Measurements from ENCODE around the gene OR8B8.

GRCh38 chr11:124483422-124483821 lies 37.9 kb upstream of the OR8B8 start:
- no peak for TF ChIP-seq PRDM15 (CRISPR knock-in tag; IDR thresholded peaks at IDR 0.05)
- no peak for TF ChIP-seq ESRRA (CRISPR knock-in tag; IDR thresholded peaks at IDR 0.05; ENCODE audit: borderline replicate concordance)
- no peak for TF ChIP-seq USF1 (CRISPR knock-in tag; IDR thresholded peaks at IDR 0.05)
- no peak for TF ChIP-seq CTCF (IDR thresholded peaks at IDR 0.05)
- no peak for TF ChIP-seq RORB (CRISPR knock-in tag; IDR thresholded peaks at IDR 0.05)
- TF ChIP-seq ZNF512 (CRISPR knock-in tag; IDR thresholded peaks at IDR 0.05; ENCODE audit: borderline replicate concordance) = no peak
